GM12801 (cell line): ENCODE data around the gene MAGEF1.

Source experiments
- TF ChIP-seq, protein P1 (sequence below): IDR thresholded peaks from one replicate; pipeline ENCODE4 v1.5.1; 2011; ENCODE audit warnings: control low read depth; ENCODE audit not compliant: insufficient read length; ENCODE audit errors: extremely low read depth

The MAGEF1 gene

GRCh38 chr3:184748219-184749135 is 36.6 kb upstream of the MAGEF1 start:
- TF ChIP-seq, protein P1, sequence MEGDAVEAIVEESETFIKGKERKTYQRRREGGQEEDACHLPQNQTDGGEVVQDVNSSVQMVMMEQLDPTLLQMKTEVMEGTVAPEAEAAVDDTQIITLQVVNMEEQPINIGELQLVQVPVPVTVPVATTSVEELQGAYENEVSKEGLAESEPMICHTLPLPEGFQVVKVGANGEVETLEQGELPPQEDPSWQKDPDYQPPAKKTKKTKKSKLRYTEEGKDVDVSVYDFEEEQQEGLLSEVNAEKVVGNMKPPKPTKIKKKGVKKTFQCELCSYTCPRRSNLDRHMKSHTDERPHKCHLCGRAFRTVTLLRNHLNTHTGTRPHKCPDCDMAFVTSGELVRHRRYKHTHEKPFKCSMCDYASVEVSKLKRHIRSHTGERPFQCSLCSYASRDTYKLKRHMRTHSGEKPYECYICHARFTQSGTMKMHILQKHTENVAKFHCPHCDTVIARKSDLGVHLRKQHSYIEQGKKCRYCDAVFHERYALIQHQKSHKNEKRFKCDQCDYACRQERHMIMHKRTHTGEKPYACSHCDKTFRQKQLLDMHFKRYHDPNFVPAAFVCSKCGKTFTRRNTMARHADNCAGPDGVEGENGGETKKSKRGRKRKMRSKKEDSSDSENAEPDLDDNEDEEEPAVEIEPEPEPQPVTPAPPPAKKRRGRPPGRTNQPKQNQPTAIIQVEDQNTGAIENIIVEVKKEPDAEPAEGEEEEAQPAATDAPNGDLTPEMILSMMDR: no peak

DNA sequence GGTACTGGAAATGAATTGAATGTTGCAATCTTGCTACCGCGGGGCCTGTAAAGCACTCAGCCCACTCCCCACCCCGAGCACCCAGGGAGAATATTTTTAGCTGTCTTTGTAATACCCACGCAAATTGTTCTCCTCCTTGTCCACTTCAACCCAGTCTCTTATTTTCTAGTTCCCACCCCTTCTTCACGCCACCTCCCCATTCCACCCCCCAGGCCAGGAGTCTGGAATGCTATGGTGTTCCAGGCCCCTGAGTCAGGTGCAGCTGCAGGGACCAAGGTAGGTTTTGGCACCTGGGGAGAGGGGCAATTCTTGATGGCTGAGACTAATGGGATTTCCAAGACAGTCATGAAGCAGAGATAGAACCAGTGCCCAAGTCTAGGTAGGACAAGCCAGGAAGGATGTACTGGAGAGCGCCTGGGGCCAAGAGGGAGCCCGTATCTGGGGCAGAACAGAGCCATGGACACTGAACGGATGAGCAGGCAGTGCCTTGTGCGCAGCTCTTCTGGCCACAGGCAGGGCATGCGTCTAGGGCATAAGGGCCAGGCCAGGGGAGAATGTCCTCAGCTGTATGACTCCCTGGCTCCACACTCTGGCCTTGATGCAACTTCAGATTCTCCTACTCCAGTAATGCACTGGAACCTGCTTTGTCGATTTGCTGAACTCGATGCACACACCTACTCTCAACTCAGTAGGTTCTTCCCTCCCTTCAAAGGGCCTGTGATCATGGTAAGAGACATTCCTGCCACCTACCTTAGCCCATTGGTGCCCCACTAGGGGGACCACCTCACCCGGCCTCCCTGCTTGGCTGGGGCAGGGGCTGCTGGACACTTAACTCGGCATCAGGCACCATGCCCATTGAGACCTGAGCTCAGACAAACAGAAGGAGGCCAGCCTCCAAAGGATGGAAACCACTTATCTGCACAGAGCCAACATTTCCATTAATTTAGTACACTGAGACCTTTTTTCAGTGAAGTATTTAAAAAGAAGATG is 34.6 kb upstream of the MAGEF1 start:
- TF ChIP-seq, protein P1: no peak

DNA sequence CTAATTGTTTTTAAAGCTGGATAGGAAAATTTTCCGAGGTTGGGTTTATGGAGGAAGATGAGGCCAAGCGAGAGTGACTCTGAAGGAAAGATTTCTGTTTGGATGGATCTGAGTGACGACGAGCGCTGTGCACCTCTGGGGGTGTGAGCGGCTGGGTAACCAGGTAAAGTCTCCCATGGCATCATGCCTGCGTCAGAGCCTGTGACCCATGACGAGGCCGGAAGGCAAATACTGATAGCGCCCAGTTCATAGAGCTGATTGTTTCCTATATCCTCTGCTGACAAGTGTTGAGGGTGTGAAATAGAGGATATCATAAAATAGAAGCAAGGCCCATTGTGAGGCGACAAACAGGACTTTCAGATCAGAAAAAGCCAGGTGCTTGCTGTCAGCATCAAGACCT is 33.7 kb upstream of the MAGEF1 start:
- TF ChIP-seq, protein P1: no peak

DNA sequence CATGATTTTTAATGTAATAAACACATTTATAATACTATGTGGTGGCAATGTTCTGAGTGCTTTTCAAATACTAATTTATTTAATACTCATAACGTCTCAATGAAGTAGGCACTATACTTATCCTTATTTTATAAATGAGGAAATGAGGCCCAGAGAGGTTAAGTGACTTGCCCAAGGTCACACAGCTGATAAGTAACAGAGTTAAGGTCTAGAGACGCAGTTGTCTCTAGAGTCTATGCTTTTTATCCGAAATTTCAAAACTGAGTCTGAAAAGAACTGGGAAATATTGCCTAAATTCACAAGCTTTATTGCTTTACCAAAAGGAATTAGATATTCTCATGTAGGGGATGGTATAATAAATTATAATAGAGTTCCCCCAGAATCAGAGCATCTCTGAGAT is 31.4 kb upstream of the MAGEF1 start:
- TF ChIP-seq, protein P1: no peak

DNA sequence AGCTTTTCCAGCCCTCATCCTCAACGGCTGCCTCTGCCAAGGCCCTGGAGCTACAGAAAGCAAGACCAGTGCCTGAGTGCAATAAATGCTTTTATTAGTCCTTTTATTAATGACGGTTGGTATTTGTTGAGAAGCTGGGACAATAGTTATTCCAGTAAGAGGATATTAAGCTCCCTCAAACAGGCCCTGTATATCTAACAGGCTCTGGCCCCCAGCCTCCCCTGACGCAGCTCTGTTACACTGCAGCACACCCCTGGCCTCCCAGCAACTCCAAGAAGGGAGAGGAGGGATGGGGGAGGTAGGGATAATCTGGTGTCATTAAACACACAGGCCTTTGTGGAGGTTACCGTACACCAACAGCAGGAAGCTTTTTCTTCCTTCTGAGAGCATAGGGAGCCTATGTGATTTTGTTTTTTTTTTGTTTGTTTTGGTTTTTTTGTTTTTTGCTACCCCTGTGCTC is 30.8 kb upstream of the MAGEF1 start:
- TF ChIP-seq, protein P1: no peak

DNA sequence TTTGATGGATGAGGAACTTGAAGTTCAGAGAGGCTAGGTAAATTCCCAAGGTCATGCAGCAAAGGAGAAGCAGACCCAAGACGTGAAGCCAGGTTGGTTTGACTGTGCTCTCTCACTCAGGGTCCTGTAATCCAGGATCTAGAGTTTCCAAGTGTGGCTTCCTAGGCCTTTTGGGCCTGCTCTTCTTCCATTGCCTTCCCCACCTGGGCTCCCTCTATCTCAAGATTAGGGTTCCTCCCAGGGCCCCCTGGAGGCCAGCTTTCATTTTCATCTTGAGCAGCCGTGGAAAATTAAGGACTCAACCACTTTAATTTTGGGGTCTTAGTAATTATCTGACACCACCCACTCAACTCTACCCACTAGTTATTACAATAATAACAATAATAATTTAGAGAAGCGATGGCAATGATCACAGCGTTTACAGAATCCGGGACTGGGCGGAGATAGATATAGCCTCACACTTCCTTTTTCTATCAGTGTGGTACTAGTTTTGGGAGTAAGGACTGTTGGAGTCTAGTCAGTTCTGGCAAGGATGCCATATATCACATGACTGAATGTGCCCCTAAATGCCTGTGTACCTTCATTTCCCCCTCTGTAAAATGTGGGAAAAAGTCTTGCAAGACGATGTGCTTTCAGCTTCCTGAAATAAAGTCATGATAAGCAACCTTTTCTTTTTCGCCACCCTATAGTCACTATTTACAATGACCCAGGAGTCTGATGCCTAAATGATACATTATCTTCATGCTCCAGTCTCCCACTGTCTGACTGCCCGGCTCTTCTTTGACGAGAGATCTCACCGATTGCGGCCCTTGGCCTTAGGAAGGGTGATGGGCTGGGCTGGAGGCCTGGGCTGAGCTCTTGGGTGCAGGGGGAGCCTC is 30.2 kb upstream of the MAGEF1 start:
- TF ChIP-seq, protein P1: no peak
